Fibroblast of gingiva (primary cell): ENCODE results near the gene LRP1.
"Not testable (repeated sequence)": the region's sequence is repeated elsewhere in the genome, so short reads cannot be mapped to it uniquely, and the experiment has no call there.

Experiments
- DNase-seq: peaks from one replicate; pipeline ENCODE4 v3.0.0-alpha.2; 2011; ENCODE audit warnings: low read depth

Gene LRP1

DNA sequence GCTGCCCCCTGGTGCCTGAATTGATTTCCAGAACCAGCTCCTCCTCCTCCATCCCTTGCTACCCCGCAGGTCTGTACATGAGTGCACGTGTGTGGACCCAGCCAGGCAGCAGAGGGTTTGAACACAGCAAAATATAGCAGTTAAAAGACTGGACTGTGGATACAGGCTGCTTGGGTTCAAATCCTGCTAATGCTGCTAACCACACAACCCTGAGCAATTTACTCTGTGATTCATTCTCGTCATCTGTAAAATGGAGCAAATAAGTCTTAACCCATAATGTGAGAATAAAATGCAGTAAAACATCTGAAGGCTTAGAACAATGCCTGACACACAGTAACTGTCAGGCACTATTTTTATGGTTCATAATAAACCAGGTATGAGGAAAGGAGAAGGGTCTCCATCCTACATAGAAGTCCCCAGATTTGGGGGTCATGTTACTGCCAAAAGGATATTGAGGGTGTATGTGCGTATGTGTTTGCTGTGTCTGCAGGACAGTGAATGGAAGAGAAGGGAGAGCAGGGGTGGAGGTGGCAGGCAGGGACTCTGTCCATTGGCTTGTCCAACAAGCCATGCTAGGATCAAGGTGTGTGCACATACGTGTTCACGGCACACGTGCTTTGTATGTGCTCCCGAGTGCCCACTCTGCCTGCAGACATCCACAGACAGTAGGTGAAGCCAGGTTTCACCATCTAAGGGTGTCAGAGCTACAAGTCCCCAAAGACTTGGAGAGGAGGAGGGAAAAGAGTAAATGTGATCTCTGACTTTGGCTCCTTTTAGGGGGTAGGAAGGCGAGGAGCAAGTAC is 15.6 kb upstream of the LRP1 start:
- DNase-seq, result no peak

DNA sequence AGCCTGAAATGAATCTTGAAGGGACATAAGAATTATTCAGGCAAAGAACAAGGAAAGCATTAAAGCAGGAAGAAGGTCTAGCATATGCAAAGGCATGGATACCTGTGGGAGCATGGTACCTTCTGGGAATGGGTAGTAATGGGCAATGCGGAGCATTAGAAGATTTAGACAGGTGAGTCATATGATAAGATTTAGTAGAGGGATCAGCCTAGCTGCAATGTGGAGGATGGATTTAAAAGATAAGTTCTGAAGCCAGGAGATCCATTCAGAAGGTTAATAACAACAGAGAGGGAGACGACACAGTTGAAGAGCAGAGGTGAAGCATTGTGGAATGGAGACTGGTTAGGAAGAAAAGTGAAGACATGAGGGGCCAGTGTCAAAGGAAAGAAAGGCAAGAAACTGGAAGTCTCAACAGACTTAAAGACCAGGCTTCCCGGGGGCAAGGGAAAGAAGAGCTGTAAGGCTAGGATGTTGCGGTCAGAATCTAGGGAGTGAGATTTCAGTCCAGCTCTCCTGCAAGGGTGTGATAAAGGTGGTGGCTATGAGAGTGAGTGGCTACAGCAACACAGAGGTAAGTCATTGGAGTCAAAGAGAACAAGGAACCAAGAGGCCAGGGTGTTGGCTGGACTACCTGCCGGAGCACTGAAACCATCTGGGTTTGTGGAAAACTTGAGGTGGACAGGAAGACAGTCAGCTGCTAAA is 11.6 kb upstream of the LRP1 start:
- no peak for DNase-seq

DNA sequence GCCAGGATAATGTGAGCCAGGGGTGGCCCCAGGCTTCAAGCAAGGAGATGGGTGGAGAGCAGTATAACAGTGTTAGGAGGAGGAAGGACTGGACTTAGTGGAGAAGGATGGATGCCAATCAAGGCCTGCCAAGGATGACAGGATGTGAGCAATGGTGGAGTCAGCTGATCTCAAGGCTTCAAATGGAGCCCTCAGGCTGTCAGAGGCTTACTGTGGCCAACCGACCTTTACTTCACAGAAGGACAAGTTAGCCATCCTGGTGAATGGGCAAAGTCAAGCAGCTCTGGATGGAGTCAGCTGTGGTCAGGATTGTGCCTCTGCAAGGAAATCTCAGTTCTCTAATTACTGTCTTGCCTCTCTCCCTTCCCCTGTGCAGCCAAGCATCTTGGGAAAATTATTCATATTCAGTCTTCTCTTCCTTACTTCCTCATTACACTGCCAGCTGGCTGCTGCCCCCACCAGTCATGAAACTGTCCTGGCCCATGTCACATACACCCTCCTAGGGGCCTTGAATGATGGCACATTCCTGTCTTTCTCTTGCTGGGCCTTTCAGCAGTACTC is 9.5 kb upstream of the LRP1 start:
- peak; percentile 34 for DNase-seq

DNA sequence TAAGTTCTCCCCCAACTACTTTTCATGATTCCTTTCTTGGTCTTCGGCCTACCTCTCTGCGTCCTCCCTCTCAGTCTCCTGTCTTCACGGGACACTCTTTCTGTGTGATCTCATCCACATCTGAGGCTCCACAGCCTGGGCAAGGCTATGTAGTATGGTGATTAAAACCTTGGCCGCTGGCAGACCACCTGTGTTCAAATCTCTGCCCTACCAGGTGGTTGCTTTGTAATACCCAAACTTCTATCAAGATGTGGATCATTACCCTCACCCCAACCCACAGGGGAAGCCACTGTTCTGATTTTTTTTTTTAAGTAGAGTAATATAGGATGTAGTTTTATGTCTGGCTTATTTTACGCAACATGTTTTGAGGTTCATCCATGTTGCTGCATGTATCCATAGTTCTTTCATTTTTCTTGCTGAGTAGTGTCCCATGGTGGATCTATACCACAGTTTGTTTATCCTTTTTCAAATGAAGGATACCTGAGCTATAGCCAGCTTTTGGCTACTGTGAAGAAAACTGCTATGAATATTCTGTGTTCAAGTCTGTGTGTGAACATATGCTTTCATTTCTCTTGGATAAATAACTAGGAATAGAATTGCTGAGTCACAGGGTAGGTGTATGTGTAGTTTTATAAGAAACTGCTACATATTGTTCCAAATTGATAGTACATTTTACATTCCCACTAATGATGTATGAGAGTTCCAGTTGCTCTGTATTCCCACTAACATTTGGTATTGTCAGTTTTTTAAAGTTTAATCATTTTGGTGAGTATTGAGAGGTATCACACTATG is 8.8 kb upstream of the LRP1 start:
- DNase-seq, result no peak

DNA sequence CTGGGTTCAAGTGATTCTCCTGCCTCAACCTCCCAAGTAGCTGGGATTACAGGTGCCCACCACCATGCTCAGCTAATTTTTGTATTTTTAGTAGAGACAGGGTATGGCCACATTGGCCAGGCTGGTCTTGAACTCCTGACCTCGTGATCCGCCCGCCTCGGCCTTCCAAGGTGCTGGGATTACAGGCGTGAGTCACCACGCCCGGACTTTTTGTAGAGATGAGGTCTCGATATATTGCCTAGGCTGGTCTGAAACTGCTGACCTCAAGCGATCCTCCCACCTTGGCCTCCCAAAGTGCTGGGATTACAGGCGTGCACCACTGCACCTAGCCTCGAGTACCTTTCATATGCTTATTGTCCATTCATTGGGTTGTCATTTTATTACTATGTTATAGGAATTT is 7.6 kb upstream of the LRP1 start:
- not testable (repeated sequence) for DNase-seq

DNA sequence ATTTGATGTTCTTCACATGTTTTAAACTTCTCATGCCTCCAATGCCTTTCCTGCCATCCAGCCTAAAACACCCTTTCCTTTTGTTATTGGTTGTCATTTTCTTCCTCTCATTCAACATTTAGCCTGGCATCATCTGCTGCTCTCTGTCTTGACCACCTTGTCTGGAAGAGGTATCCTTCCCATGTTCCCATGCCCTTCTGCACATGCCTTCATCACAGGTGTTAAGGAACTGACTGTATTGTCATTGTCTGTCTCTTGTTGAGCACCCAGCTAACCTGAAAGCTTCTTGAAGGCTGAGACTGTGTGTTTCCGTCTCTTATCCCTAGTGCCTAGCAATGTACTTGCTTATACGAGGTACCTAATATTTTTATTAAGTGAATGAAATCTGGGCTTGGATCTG is 4.5 kb upstream of the LRP1 start:
- DNase-seq, result no peak

DNA sequence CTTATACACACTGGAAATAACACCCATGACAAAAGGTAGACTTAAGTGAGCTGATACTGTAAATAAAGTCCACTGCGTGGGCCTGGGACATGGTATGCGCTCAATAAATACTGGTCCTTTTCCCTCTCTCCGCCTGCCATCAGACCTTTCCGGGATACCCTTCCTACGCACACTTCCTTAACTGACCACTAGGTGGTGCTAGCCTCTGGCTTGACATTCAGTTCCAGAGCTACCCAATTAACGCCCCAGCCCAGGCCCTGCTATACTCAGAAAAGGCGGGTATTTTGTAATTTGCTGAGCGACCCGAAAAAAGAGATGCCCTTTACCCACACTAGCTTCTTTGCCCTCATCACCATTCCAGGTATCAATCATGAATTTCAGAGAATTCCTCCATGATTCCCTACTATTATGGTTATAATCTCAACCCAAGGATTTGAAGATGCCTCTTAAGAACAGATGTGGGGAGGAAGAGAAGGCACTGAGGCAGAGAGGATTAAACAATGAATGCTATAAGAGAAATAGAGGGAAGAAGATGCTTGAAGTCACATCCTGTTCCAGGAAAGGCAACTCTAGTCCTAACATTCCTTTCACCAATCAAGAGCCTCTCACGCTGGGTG is 3.9 kb upstream of the LRP1 start:
- DNase-seq, result peak; percentile 66

DNA sequence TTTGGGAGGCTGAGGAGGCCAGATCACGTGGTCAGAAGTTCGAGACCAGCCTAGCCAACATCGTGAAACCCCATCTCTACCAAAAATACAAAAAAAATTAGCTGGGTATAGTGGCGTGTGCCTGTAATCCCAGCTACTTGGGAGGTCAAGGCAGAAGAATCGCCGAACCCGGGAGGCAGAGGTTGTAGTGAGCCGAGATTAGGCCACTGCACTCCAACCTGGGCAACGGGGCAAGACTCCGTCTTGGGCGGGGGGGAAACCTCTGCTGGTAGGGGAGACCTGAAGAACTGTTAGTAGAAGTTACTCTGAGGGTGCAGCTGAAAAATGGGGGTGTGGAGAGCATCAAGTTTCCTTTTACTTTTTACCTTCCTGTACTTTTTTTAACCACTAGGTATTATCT is 2.2 kb upstream of the LRP1 start:
- no peak for DNase-seq

DNA sequence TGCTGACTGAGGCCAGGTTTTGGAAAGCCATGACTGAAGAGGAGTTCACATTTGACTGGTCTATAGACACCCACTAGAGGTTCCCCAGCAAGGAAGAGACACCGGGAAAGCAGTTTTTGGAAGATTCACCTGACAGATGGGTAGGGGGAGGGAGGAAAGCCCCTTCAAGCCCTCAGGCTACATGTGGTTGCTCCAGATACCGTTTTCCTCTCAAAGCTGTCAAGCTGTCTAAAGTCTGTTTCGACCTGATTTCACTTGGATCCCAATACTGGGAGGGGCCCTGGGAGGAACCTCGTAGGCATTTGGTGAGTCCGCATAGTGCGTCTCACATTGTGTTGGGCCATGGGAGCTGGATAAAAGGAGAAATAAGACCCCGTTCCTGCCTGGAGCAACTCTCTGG is 1.7 kb upstream of the LRP1 start:
- no peak for DNase-seq

DNA sequence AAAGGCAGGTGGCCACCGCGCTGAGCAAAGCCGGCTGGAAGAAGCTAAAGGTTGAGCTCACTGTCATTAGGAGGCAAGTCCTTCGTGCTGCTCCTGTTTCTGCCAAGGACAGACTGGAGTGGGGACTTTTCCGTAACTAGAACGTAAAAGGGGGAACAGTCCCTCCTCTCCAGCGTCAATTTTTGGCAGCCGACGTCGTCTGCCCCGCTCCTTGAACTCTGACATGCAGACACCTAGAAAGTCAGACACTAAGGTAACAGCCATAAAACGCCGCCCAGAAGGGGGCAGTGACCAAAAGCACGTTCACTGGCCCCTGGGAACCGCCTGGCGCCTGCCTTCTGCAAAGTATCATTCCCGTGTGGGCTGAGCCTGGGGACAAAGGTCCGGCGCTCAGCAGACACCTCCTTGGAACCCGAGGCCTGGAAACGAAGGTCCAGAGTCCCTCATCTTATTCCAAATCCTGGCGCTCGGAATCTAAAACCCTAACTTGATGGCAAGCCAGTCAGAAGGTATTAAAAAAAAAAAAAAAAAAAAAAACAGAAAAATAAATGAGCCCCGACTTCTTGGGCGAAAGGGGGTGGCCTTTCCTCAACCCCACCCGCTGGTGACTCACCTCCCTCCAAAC is 1.1 kb upstream of the LRP1 start:
- no peak for DNase-seq

DNA sequence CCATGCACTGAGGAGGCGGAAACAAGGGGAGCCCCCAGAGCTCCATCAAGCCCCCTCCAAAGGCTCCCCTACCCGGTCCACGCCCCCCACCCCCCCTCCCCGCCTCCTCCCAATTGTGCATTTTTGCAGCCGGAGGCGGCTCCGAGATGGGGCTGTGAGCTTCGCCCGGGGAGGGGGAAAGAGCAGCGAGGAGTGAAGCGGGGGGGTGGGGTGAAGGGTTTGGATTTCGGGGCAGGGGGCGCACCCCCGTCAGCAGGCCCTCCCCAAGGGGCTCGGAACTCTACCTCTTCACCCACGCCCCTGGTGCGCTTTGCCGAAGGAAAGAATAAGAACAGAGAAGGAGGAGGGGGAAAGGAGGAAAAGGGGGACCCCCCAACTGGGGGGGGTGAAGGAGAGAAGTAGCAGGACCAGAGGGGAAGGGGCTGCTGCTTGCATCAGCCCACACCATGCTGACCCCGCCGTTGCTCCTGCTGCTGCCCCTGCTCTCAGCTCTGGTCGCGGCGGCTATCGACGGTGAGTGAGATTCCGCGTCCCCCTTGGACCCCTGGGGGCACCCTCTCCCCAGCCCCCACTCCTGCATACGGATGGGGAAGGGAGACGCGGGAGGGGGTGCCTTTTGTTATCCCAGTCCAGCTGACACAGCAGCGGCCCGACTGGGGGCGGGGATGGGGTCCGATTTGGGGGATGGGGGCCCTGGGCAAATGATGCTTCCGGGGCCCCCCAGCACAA is 400 bp downstream of the LRP1 start:
- no peak for DNase-seq

DNA sequence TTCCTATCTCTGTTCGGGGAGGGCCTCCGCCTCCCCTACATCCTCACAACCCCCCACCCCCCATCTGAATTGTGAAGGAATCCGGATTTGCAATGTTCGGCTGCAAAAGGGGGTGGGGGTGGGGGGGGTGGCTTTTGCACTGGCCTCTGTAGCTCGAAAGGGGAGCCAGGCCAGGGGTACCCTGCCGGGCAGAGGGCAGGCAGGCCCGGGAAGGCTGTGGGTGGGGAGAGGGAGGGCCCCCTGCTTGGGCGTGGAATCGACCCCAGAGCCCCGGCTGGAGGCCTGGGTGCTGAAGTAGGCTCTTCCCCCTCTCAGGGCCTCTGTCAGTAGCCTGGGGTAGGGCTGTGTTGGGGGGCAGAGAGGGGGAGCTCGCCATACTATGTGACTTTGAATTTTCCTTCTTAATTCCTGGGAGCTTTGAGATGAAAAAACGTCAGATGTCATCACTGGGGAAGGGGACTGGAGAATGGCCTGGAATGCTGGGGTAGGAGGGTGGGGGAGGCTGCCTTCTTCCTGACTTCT is 1.1 kb downstream of the LRP1 start:
- peak; percentile 51 for DNase-seq

DNA sequence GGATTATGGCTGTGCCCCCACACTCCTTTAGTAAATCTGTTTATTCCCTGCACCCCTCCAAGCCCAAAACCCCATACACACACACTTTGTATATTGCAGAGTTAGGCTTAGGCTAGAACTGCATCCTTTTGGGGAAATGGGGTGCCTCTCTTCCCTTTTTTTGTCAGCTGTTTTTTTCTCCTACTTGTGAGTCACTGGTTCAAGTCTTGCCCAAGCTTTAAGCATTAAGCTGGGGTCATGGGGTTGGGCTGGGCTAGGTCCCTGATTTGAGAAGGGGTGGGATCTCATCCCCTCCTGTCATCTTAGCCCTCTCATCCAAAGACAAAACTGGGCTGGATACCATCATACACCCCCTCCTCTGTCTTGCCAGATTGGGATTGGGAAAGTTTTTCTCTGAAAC is 1.6 kb downstream of the LRP1 start:
- peak; percentile 88 for DNase-seq

DNA sequence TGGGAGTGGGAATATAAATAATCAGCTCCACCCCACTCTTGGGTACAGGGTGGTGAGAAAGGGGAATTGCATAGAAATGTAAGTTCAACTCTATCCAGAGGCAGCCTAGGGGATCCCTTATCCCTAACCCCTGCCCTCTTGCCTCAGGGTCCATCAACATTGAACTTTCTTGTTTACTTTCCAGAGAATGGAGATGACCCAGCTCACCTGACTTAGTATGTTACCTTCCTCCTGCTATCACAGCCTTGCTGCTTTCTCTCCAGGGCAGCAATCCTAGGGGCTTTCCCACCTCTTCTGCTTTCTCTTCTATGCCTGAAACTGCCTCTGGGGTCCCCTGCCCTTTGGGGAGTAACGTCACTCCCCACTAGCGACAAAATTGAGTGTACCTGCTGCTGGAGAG is 2.7 kb downstream of the LRP1 start:
- DNase-seq, result no peak

DNA sequence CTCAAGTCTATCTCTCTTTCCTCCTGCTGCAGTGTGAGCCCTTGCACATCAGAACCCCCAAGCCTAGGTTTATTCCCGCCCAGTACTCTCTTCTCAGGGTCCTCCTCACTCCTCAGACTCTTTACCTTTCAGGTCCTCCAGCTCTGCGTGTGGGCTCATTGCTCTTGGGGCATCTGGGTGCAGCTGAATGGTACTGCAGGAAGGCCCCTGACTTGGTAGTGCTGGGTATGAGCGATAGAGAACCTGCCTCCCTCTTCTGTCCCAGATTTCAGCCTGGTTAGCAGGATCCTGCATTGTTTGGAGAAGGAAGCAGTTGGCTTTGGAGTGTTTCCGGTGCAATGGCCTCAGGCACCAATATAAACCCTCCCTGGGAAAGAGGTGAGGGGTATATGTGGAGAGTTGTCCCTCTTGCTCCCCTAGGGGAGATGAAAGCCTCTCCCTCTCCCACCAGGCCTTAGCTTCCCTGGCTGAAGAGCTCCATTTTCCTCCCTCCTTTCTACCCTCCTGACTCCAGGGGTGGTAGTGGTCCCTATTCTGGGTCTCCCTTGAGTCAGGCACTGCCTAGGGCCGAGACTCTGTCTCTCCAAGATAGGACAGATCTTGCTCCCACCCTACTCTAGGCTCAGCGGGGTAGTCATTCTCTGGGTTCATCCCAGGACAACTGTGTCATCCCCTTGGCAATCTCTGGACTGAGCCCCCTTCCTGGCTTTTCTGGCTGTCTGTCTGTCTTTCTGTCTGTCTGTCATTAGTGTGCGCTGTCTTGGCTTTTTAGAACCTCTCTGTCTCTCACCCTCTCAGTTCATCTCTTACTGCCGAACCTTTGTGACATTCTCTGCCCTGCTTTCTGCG is 3.8 kb downstream of the LRP1 start:
- DNase-seq, result no peak

DNA sequence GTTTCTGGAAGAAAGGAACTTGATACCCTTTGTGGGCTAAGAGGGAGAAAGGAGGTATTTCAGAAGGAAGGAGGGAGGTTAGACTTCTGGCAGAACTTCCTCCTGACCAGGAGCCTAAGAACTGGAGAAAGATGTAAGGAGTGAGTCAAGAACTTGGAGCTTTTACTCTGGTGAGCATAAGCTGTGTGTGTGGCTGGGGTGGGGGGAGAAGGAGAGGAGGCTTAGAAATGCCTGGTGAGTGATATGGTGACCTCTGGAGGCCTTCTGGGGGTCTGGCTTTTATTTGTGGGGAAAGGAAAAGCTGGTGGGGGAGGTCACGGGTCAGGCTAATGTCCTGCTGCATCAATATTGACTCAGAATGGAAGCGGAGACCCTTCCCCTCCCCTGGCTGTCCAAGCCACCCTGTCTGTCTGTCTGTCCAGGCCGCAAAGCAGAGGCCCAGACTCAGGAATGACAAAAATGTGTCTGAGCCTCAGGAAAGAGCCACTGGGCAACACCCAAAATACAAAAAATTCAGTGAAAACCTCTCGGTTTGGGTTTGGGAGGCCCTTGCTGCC is 4.8 kb downstream of the LRP1 start:
- peak; percentile 50 for DNase-seq

DNA sequence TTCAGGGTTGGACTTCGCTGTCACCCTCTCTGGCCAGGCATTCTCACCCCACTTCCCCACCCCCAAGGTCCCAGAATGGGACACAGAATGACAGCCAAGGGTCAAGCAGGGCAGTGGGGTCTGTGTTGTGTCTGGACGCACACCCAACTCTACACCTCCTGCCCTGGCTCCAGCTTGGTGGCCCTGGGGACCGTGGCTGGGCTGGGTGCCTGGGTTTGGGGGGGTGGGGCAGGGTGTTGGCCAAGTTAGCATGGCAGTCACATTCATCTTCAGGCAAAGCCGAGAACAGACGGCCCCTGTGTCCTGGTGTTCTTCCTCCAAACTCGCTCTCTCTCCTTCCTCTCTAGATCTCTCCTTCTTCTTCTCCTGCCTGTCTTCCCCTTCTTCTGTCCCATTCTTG is 5.6 kb downstream of the LRP1 start:
- DNase-seq, result no peak

DNA sequence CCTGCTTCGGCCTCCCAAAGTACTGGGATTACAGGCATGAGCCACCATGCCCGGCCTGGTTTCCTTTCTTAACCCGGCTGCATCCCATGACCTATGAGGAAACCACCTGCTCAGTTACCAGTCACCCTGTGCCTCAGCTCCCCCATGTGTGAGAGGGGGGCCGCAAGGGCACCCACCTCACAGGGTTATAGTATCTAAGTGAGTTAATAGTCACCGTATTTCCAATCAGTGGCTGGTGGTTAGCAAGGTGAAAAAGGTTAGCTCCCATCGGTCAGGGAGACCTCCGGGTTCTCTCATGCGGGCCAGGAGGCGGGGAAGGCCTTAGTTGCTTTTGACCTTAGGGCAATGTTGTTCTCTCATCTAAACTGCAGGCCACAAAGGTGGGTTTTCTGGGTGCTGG is 6.7 kb downstream of the LRP1 start:
- no peak for DNase-seq

DNA sequence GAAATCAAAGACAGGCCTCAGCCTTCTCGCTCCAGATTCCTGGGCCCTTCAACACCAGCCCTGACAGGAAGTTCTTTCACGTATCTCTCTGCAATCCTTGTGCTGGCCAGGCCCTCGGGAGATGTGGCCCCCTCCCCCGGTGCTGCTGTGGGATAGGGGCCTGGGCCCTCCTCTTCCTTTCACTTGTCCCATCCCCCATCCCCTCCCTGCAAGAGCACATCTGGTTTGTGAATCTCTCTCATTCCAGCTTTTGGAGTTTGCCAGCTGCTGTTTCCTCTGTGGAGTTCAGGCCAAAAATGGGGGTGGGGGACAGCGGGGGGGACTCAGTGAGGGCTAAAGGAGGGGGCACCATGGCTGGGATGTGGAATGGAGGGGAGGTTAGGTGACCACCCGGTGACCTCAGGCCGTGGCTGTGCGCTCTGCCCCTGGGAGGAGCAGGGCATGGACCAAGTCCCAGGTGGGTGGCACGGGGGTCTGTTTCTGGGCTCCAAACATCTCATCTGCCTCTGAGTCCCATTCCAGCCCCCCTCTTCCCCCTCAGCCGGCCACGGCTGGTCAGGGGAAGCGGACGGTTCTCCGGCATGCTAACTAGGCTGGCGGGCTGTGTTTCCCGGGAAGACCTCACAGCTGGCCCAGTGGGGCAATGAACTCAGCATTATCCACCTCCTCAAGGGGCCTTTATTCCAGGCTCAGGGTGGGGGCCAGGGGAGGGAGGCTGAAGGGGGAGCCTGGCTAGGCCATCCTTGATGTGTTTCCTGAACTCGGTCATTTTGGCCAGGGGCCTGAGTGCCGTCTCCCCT is 7.4 kb downstream of the LRP1 start:
- peak; percentile 93 for DNase-seq
